BLaER1 (cell line): ENCODE results near the gene ITPKB.
"Not testable (repeated sequence)": the region's sequence is repeated elsewhere in the genome, so short reads cannot be mapped to it uniquely, and the experiment has no call there.

Source experiments
- H3K27ac ChIP-seq: shearing (Covaris generic); formaldehyde crosslinking; 2 replicates; pipeline ENCODE4 v1.8.1; 2022
- H3K27me3 ChIP-seq: shearing (Covaris generic); formaldehyde crosslinking; 2 replicates; pipeline ENCODE4 v1.8.1; 2022
- H3K36me3 ChIP-seq: shearing (Covaris generic); formaldehyde crosslinking; 2 replicates; pipeline ENCODE4 v1.8.1; 2022
- H3K4me1 ChIP-seq: shearing (Covaris generic); formaldehyde crosslinking; 2 replicates; pipeline ENCODE4 v1.8.1; 2022
- H3K4me2 ChIP-seq: shearing (Covaris generic); formaldehyde crosslinking; 2 replicates; pipeline ENCODE4 v1.8.1; 2022
- H3K4me3 ChIP-seq: shearing (Covaris generic); formaldehyde crosslinking; 2 replicates; pipeline ENCODE4 v1.8.1; 2022
- H3K9ac ChIP-seq: shearing (Covaris generic); formaldehyde crosslinking; 2 replicates; pipeline ENCODE4 v1.8.1; 2022
- H3K9me3 ChIP-seq: shearing (Covaris generic); formaldehyde crosslinking; 2 replicates; pipeline ENCODE4 v1.8.1; 2022
- H4K20me1 ChIP-seq: shearing (Covaris generic); formaldehyde crosslinking; 2 replicates; pipeline ENCODE4 v1.8.1; 2022
- Cebpa-rat ChIP-seq: shearing (Covaris generic); IDR thresholded peaks from 2 replicates; pipeline ENCODE4 v1.8.1; 2022

The ITPKB gene

GRCh38 chr1:226761322-226761721 lies 22.2 kb upstream of the ITPKB start:
- no peak overlapping the region for H3K4me2 ChIP-seq
- no peak overlapping the region for H3K4me3 ChIP-seq
- H4K20me1 ChIP-seq: no peaks in the 10 kb centered on the region
- H3K36me3 ChIP-seq: no peaks in the 10 kb centered on the region
- H3K4me1 ChIP-seq: peaks cover 10% of the 10 kb centered on the region
- H3K9me3 ChIP-seq: peaks cover 4% of the 10 kb centered on the region
- no peak for TF ChIP-seq Cebpa-rat
- H3K27ac ChIP-seq: no peak overlapping the region
- H3K27me3 ChIP-seq: no peaks in the 10 kb centered on the region
- no peak overlapping the region for H3K9ac ChIP-seq

GRCh38 chr1:226754793-226755533 lies 15.9 kb upstream of the ITPKB start:
- H3K27me3 ChIP-seq: no peaks in the 10 kb centered on the region
- no peak for TF ChIP-seq Cebpa-rat
- no peak overlapping the region for H3K4me2 ChIP-seq

GRCh38 chr1:226754097-226754496 lies 15.0 kb upstream of the ITPKB start:
- no peak overlapping the region for H3K27ac ChIP-seq
- H3K4me3 ChIP-seq: no peak overlapping the region
- no peaks in the 10 kb centered on the region for H3K27me3 ChIP-seq
- H4K20me1 ChIP-seq: no peaks in the 10 kb centered on the region
- no peaks in the 10 kb centered on the region for H3K36me3 ChIP-seq
- peaks cover 8% of the 10 kb centered on the region for H3K9me3 ChIP-seq
- TF ChIP-seq Cebpa-rat: no peak
- H3K9ac ChIP-seq: no peak overlapping the region
- H3K4me2 ChIP-seq: no peak overlapping the region
- H3K4me1 ChIP-seq: peaks cover 11% of the 10 kb centered on the region

More at GRCh38 chr1:226754793-226755533, 15.9 kb upstream of the ITPKB start:
- Histone ChIP-seq H3K36me3 (no peaks in the 10 kb centered on the region), H3K4me3 (no peak overlapping the region), H3K9ac (no peak overlapping the region), H3K9me3 (peaks cover 8% of the 10 kb centered on the region), H3K27ac (no peak overlapping the region), H3K4me1 (peaks cover 2% of the 10 kb centered on the region), H4K20me1 (no peaks in the 10 kb centered on the region)

- H3K27ac ChIP-seq: no peak overlapping the region
- no peak for TF ChIP-seq Cebpa-rat
- H3K4me1 ChIP-seq: peaks cover 13% of the 10 kb centered on the region
- no peaks in the 10 kb centered on the region for H3K36me3 ChIP-seq
- H3K9ac ChIP-seq: no peak overlapping the region
- H3K4me3 ChIP-seq: no peak overlapping the region
- no peak overlapping the region for H3K4me2 ChIP-seq
- H3K27me3 ChIP-seq: no peaks in the 10 kb centered on the region
- no peaks in the 10 kb centered on the region for H4K20me1 ChIP-seq
- peaks cover 8% of the 10 kb centered on the region for H3K9me3 ChIP-seq
Measured at GRCh38 chr1:226751703-226752102, 12.6 kb upstream of the ITPKB start.

GRCh38 chr1:226751214-226751613 lies 12.1 kb upstream of the ITPKB start:
- Histone ChIP-seq H3K9me3 (peaks cover 4% of the 10 kb centered on the region), H3K9ac (no peak overlapping the region), H3K4me1 (peaks cover 13% of the 10 kb centered on the region), H3K27ac (no peak overlapping the region), H3K4me3 (no peak overlapping the region), H3K4me2 (no peak overlapping the region), H3K36me3 (no peaks in the 10 kb centered on the region), H3K27me3 (no peaks in the 10 kb centered on the region), H4K20me1 (no peaks in the 10 kb centered on the region)
- no peak for TF ChIP-seq Cebpa-rat

GRCh38 chr1:226749467-226749866 lies 10.4 kb upstream of the ITPKB start:
- Histone ChIP-seq H3K27me3 (no peaks in the 10 kb centered on the region), H3K4me1 (peaks cover 13% of the 10 kb centered on the region), H3K36me3 (no peaks in the 10 kb centered on the region), H3K27ac (peak overlapping the region; percentile 13; the same call in 1 of the 2 replicates), H3K4me2 (peak overlapping the region; percentile 38), H3K9ac (no peak overlapping the region), H3K9me3 (no peaks in the 10 kb centered on the region), H3K4me3 (no peak overlapping the region), H4K20me1 (no peaks in the 10 kb centered on the region)
- no peak for TF ChIP-seq Cebpa-rat

GRCh38 chr1:226748306-226748705 lies 9.2 kb upstream of the ITPKB start:
- no peak for TF ChIP-seq Cebpa-rat
- Histone ChIP-seq H3K4me2 (no peak overlapping the region), H4K20me1 (no peaks in the 10 kb centered on the region), H3K27ac (no peak overlapping the region), H3K36me3 (no peaks in the 10 kb centered on the region), H3K4me1 (peaks cover 13% of the 10 kb centered on the region), H3K4me3 (no peak overlapping the region), H3K9me3 (peaks cover 4% of the 10 kb centered on the region; the same call in 1 of the 2 replicates), H3K27me3 (no peaks in the 10 kb centered on the region), H3K9ac (no peak overlapping the region)

- not testable (repeated sequence) for H3K36me3 ChIP-seq, H3K9me3 ChIP-seq, H3K4me3 ChIP-seq, H3K27ac ChIP-seq, H3K27me3 ChIP-seq, H3K4me2 ChIP-seq, H3K9ac ChIP-seq, H4K20me1 ChIP-seq
- peaks cover 13% of the 10 kb centered on the region for H3K4me1 ChIP-seq
Measured at GRCh38 chr1:226747519-226748263, 8.6 kb upstream of the ITPKB start.

- Histone ChIP-seq H3K27me3 (no peaks in the 10 kb centered on the region), H3K36me3 (no peaks in the 10 kb centered on the region), H3K4me1 (peaks cover 23% of the 10 kb centered on the region), H3K27ac (no peak overlapping the region), H3K9me3 (peaks cover 15% of the 10 kb centered on the region), H3K4me3 (no peak overlapping the region), H3K9ac (no peak overlapping the region), H3K4me2 (no peak overlapping the region), H4K20me1 (no peaks in the 10 kb centered on the region)
- TF ChIP-seq Cebpa-rat: no peak
Measured at GRCh38 chr1:226743259-226743658, 4.2 kb upstream of the ITPKB start.

GRCh38 chr1:226741009-226741408 lies 1.9 kb upstream of the ITPKB start:
- Histone ChIP-seq H3K27me3 (no peaks in the 10 kb centered on the region), H3K36me3 (0 out of 2 replicates have a peak, but pooled peaks cover 4% of the 10 kb centered on the region), H4K20me1 (peaks cover 15% of the 10 kb centered on the region), H3K4me2 (peak overlapping the region; percentile 99), H3K9ac (no peak overlapping the region), H3K4me1 (peaks cover 34% of the 10 kb centered on the region), H3K4me3 (no peak overlapping the region), H3K27ac (no peak overlapping the region), H3K9me3 (peaks cover 15% of the 10 kb centered on the region)
- TF ChIP-seq Cebpa-rat: no peak
